Muscle layer of colon (tissue), 2 donors: ENCODE data around the gene ZCCHC8.
A peak's percentile ranks its signal among the peaks of the same experiment; 100 is the strongest.
"Not testable (repeated sequence)": the region's sequence is repeated elsewhere in the genome, so short reads cannot be mapped to it uniquely, and the experiment has no call there.

Experiments used
- H3K27ac ChIP-seq: one replicate; pipeline ENCODE4 v1.7.0; 2013; ENCODE audit warnings: low read depth, mild to moderate bottlenecking, low read length, moderate library complexity
- H3K27me3 ChIP-seq, 2 donors: one replicate each; pipeline ENCODE4 v1.7.0; 2013; ENCODE audit warnings: low read length in 2 of 2, mild to moderate bottlenecking in 2 of 2; ENCODE audit not compliant: insufficient read depth in 2 of 2, control insufficient read depth in 1 of 2
- H3K36me3 ChIP-seq: one replicate; pipeline ENCODE4 v1.7.0; 2013; ENCODE audit warnings: mild to moderate bottlenecking, low read length; ENCODE audit not compliant: insufficient read depth
- H3K4me1 ChIP-seq: one replicate; pipeline ENCODE4 v1.7.0; 2013; ENCODE audit warnings: mild to moderate bottlenecking, low read length; ENCODE audit not compliant: insufficient read depth
- H3K4me3 ChIP-seq, 2 donors: one replicate each; pipeline ENCODE4 v1.7.0; 2013; ENCODE audit warnings: low read length in 2 of 2, low read depth in 1 of 2, mild to moderate bottlenecking in 1 of 2, moderate library complexity in 1 of 2
- H3K9ac ChIP-seq: one replicate; pipeline ENCODE4 v1.7.0; 2013; ENCODE audit warnings: low read length
- H3K9me3 ChIP-seq: one replicate; pipeline ENCODE4 v1.7.0; 2013; ENCODE audit warnings: mild to moderate bottlenecking, low read length
- donor health status: abdominal sarcoma.
- donor health status: Adenocarcinoma of cecum.

ZCCHC8 gene

DNA sequence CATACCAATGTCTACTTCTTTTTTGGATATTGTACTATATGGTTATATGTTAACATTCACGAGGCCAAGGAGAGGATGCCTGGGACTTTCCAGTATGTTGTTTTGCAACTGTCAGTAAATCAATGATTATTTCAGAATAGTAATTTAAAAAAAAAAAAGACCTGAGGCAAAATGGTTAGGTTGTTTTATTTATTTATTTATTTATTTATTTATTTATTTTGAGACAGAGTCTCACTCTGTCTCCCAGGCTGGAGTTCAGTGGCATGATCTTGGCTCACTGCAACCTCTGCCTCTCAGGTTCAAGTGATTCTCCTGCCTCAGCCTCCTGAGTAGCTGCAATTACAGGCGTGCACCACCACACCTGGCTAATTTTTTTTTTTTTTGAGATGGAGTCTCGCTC lies 52.9 kb downstream of the ZCCHC8 start:
- H3K27me3 ChIP-seq, H3K27ac ChIP-seq, H3K9ac ChIP-seq, H3K36me3 ChIP-seq, H3K4me3 ChIP-seq, H3K4me1 ChIP-seq, H3K9me3 ChIP-seq: not testable (repeated sequence)

- H3K4me3 ChIP-seq, H3K9ac ChIP-seq, H3K9me3 ChIP-seq, H3K27ac ChIP-seq, H3K4me1 ChIP-seq, H3K27me3 ChIP-seq, H3K36me3 ChIP-seq: not testable (repeated sequence)
Observed at GRCh38 chr12:122446390-122446789, 54.3 kb downstream of the ZCCHC8 start.

- H3K4me3 ChIP-seq, H3K27me3 ChIP-seq, H3K27ac ChIP-seq, H3K4me1 ChIP-seq, H3K36me3 ChIP-seq, H3K9ac ChIP-seq, H3K9me3 ChIP-seq: not testable (repeated sequence)
Observed at GRCh38 chr12:122444071-122444470, 56.7 kb downstream of the ZCCHC8 start.

- peaks cover 10% of the 10 kb centered on the region for H3K4me1 ChIP-seq
- not testable (repeated sequence) for H3K4me3 ChIP-seq, H3K9ac ChIP-seq, H3K9me3 ChIP-seq, H3K27me3 ChIP-seq, H3K36me3 ChIP-seq, H3K27ac ChIP-seq
Observed at GRCh38 chr12:122438822-122439221, 61.9 kb downstream of the ZCCHC8 start.

GRCh38 chr12:122437656-122438121 lies 63.0 kb downstream of the ZCCHC8 start:
- H3K9me3 ChIP-seq: no peaks in the 10 kb centered on the region
- H3K4me3 ChIP-seq: peak overlapping the region in 1 of 2 donors; percentile 5
- H3K36me3 ChIP-seq: no peaks in the 10 kb centered on the region
- no peaks in the 10 kb centered on the region for H3K27me3 ChIP-seq
- H3K9ac ChIP-seq: no peak overlapping the region
- no peak overlapping the region for H3K27ac ChIP-seq
- H3K4me1 ChIP-seq: peaks cover 10% of the 10 kb centered on the region

DNA sequence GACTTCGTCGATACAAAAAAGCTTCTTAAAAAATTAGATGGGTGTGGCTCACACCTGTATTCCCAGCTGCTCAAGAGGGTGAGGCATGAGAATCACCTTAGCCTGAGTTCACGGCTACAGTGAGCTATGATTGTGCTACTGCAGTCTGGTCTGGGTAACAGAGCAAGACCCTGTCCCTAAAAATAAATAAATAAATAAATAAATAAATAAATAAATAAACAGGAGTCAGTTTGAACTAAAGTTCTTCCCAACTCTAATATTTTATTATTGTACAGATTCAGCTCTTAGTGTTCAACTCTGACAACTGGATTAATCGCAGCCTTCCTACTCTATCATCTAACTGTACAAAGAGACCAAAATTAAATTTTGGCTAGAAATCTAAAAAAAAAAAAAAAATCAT lies 65.5 kb downstream of the ZCCHC8 start:
- no peak overlapping the region for H3K4me3 ChIP-seq

GRCh38 chr12:122429043-122429442 lies 71.7 kb downstream of the ZCCHC8 start:
- not testable (repeated sequence) for H3K4me1 ChIP-seq, H3K4me3 ChIP-seq, H3K27me3 ChIP-seq, H3K27ac ChIP-seq, H3K36me3 ChIP-seq, H3K9me3 ChIP-seq, H3K9ac ChIP-seq

More for the DNA sequence above, 65.5 kb downstream of the ZCCHC8 start:
- Histone ChIP-seq H3K27me3 (no peaks in the 10 kb centered on the region), H3K4me1 (peaks cover 10% of the 10 kb centered on the region), H3K36me3 (no peaks in the 10 kb centered on the region), H3K27ac (no peak overlapping the region), H3K9me3 (no peaks in the 10 kb centered on the region), H3K9ac (no peak overlapping the region)

GRCh38 chr12:122427403-122427802 lies 73.3 kb downstream of the ZCCHC8 start:
- Histone ChIP-seq H3K36me3 (no peaks in the 10 kb centered on the region), H3K27me3 (no peaks in the 10 kb centered on the region), H3K4me1 (peaks cover 12% of the 10 kb centered on the region), H3K4me3 (no peak overlapping the region), H3K9me3 (no peaks in the 10 kb centered on the region), H3K9ac (no peak overlapping the region), H3K27ac (no peak overlapping the region)

GRCh38 chr12:122423258-122424165 lies 77.2 kb downstream of the ZCCHC8 start:
- H3K4me1 ChIP-seq: peaks cover 36% of the 10 kb centered on the region

DNA sequence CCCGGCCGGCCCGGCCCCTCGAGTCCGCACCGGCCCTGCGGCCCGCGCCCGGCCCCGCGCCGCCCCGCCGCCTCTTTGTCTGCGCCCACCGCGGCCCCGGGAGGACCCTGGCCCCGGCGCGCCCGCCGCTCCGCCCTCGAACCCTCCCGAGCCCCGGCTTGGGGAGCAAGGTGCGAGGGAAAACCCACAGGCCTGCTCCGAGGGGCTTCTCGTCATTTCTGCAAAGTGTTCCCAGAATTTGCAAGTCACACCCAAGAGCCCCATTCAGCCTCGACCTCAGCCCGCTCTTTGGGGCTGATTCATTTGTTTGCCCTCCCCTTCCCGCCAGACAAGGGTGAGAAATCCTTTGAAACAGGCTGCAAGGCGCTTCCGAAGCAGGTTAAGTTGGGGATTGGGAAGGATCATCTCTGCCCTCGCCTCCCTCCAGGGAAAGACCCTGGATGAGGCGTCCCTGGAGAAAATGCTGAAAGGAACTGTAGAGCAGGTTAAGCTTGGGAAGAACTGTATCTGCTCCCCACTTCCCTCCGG lies 77.9 kb downstream of the ZCCHC8 start:
- H3K4me1 ChIP-seq: peaks cover 43% of the 10 kb centered on the region
- H3K4me3 ChIP-seq: peak overlapping the region; percentile 77 to 84
- peak overlapping the region; percentile 99 for H3K9ac ChIP-seq
- peak overlapping the region; percentile 94 for H3K27ac ChIP-seq
- H3K27me3 ChIP-seq: no peaks in the 10 kb centered on the region
- H3K36me3 ChIP-seq: no peaks in the 10 kb centered on the region
- no peaks in the 10 kb centered on the region for H3K9me3 ChIP-seq

More at GRCh38 chr12:122423258-122424165, 77.2 kb downstream of the ZCCHC8 start:
- H3K4me3 ChIP-seq: peak overlapping the region; percentile 77 to 84
- H3K27ac ChIP-seq: peak overlapping the region; percentile 94
- H3K9ac ChIP-seq: peak overlapping the region; percentile 99
- no peaks in the 10 kb centered on the region for H3K36me3 ChIP-seq
- no peaks in the 10 kb centered on the region for H3K9me3 ChIP-seq
- H3K27me3 ChIP-seq: no peaks in the 10 kb centered on the region

GRCh38 chr12:122421821-122422729 lies 78.7 kb downstream of the ZCCHC8 start, which contains the start of gene CLIP1:
Gene CLIP1 (minus strand): TSS chr12:122422669. CDS start chr12:122380452, 42,217 bp downstream.
- no peaks in the 10 kb centered on the region for H3K9me3 ChIP-seq
- H3K4me1 ChIP-seq: peaks cover 43% of the 10 kb centered on the region
- H3K27me3 ChIP-seq: no peaks in the 10 kb centered on the region
- peak within 1 kb of the TSS; percentile 99 for H3K9ac ChIP-seq
- H3K36me3 ChIP-seq: no peaks in the 10 kb centered on the region
- peak within 1 kb of the TSS; percentile 100 for H3K27ac ChIP-seq
- H3K4me3 ChIP-seq: peak within 1 kb of the TSS; percentile 77 to 84
